ENCODE results near the gene PNMT. TPM values are rescaled to one million over a fixed set of nuclear protein-coding genes. Genes with fewer than 3 reads are reported as not detected.

The PNMT gene
- total RNA-seq, 2 experiments from 2014 or later, result not detected

DNA sequence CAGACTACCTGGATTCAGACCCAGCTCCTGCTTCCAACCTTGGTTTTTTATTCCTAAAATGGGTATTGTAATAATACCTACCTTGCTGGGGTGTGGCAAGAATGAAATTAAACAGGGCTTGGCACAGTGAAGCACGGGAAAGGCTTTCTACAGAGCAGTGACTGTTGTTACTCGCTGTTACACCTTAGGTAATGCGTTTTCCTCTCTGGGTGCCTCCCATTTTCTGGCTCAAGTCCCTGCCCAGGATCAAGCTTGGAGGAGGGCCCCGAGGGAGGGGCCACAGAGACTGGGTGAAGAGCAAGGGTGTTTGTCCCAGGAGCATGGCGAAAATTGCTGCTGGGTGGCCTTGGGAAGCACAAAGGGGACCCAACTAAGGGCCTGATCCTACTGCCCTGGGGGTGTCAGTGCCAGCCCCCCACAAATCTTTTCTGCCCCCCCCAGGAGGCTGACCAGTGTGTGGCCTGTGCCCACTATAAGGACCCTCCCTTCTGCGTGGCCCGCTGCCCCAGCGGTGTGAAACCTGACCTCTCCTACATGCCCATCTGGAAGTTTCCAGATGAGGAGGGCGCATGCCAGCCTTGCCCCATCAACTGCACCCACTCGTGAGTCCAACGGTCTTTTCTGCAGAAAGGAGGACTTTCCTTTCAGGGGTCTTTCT is 48.8 kb downstream of the PNMT start:
- Histone ChIP-seq H2AFZ (ENCODE audit: low read length) (no peak overlapping the region), H3K9me2 (ENCODE audit: insufficient read depth, low read length) (no peaks in the 10 kb centered on the region), H4K20me1 (ENCODE audit: insufficient read depth, low read length) (no peaks in the 10 kb centered on the region), H3K27ac (ENCODE audit: low read depth, low read length, poor library complexity, severe bottlenecking) (no peak overlapping the region), H3K4me1 (ENCODE audit: insufficient read depth, low read length, poor library complexity, severe bottlenecking) (no peaks in the 10 kb centered on the region), H3K9me3 (ENCODE audit: low read length) (no peaks in the 10 kb centered on the region), H3K4me2 (ENCODE audit: low read length) (no peak overlapping the region), H3K36me3 (ENCODE audit: insufficient read depth, low read length) (no peaks in the 10 kb centered on the region), H3K4me3 (ENCODE audit: low read depth, low read length, poor library complexity, severe bottlenecking) (no peak overlapping the region), H3K79me2 (ENCODE audit: insufficient read depth, low read depth, low read length) (no peaks in the 10 kb centered on the region)
- BruUV-seq (replicated peaks), result no TSS peak
- intact Hi-C loops (cut with micrococcal nuclease; ENCODE audit: unreplicated experiment), result no loop called here
- ChIA-PET POLR2A (no interaction called here), CTCF (ENCODE audit: unreplicated experiment) (interaction anchor here (1.2 kb wide), 1 partner anchor 12 kb away, joined by 4 read pairs; no protein-coding TSS in a partner anchor)
- no peak for TF ChIP-seq EZH2phosphoT487 (IDR thresholded peaks at IDR 0.05; ENCODE audit: borderline replicate concordance, low read depth, low read length)
- TF ChIP-seq CTCF (conservative IDR thresholded peaks at IDR 0.05; ENCODE audit: low read length), result no peak
- no peak for DNase-seq (ENCODE audit: low spot score)

DNA sequence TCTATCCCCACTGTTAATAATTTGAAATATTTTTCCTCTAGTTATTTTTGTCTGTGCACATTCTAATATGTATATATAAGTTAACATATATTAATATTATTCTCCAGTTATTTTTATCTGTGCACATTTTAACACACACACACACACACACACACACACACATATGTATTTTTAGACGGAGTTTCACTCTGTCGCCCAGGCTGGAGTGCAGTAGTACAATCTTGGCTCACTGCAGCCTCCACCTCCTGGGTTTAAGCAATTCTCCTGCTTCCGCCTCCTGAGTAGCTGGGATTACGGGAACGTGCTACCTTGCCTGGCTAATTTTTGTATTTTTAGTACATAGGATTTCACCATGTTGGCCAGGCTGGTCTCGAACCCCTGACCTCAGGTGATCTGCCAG is 49.4 kb downstream of the PNMT start:
- CTCF ChIA-PET (ENCODE audit: unreplicated experiment), result no interaction called here
- no peaks in the 10 kb centered on the region for H3K9me2 ChIP-seq (ENCODE audit: insufficient read depth, low read length)
- no peak for TF ChIP-seq EZH2phosphoT487 (IDR thresholded peaks at IDR 0.05; ENCODE audit: borderline replicate concordance, low read depth, low read length)
- no peak for TF ChIP-seq CTCF (conservative IDR thresholded peaks at IDR 0.05; ENCODE audit: low read length)
- intact Hi-C loops (cut with micrococcal nuclease; ENCODE audit: unreplicated experiment), result no loop called here
- H2AFZ ChIP-seq (ENCODE audit: low read length), result no peak overlapping the region
- H3K4me3 ChIP-seq (ENCODE audit: low read depth, low read length, poor library complexity, severe bottlenecking), result no peak overlapping the region
- H4K20me1 ChIP-seq (ENCODE audit: insufficient read depth, low read length), result no peaks in the 10 kb centered on the region
- no peak overlapping the region for H3K4me2 ChIP-seq (ENCODE audit: low read length)
- no peaks in the 10 kb centered on the region for H3K79me2 ChIP-seq (ENCODE audit: insufficient read depth, low read depth, low read length)
- no peak for DNase-seq (ENCODE audit: low spot score)
- no peaks in the 10 kb centered on the region for H3K4me1 ChIP-seq (ENCODE audit: insufficient read depth, low read length, poor library complexity, severe bottlenecking)
- no TSS peak for BruUV-seq (replicated peaks)
- H3K36me3 ChIP-seq (ENCODE audit: insufficient read depth, low read length), result no peaks in the 10 kb centered on the region
- POLR2A ChIA-PET, result no interaction called here
- H3K9me3 ChIP-seq (ENCODE audit: low read length), result no peaks in the 10 kb centered on the region
- H3K27ac ChIP-seq (ENCODE audit: low read depth, low read length, poor library complexity, severe bottlenecking), result no peak overlapping the region

DNA sequence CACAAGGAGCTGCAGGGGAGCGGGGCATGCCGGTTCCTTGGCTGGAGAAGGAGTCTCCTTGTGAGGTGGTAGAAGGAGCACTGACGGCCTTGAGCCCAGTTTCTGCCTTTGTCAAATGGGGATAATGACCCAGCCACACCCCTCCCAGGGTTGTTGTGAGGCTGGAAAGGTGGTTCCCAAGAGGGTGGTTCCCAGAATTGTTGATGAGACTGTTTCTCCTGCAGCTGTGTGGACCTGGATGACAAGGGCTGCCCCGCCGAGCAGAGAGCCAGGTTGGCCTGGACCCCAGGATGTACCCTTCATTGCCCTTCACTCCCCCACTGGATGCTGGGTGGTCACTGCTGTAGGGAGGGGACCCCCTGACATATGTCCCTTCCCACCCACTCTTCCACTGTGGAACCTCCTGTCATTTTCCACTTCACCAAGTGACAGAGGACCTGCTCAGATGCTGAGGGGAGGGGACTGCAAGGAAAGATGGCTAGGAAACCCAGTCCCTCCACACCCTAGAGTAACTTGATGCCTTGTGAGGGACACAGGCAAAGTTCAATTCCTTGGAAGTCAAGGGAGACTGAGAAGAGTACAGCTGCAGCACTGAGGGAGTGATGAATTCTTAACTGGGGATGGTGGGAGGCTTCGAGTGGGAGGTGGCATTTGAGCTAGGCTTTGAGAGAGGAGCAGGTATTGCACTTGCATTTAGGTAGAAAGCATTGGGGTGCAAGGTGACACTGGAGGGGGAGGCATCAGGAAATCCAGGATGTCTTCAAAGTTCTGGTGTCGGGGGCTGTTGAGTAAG is 51.5 kb downstream of the PNMT start:
- Histone ChIP-seq H3K4me1 (ENCODE audit: insufficient read depth, low read length, poor library complexity, severe bottlenecking) (no peaks in the 10 kb centered on the region), H3K9me3 (ENCODE audit: low read length) (no peaks in the 10 kb centered on the region), H3K9me2 (ENCODE audit: insufficient read depth, low read length) (no peaks in the 10 kb centered on the region), H3K27ac (ENCODE audit: low read depth, low read length, poor library complexity, severe bottlenecking) (no peak overlapping the region), H4K20me1 (ENCODE audit: insufficient read depth, low read length) (no peaks in the 10 kb centered on the region), H3K4me2 (ENCODE audit: low read length) (no peak overlapping the region), H3K79me2 (ENCODE audit: insufficient read depth, low read depth, low read length) (no peaks in the 10 kb centered on the region), H2AFZ (ENCODE audit: low read length) (no peak overlapping the region), H3K4me3 (ENCODE audit: low read depth, low read length, poor library complexity, severe bottlenecking) (no peak overlapping the region), H3K36me3 (ENCODE audit: insufficient read depth, low read length) (no peaks in the 10 kb centered on the region)
- no TSS peak for BruUV-seq (replicated peaks)
- CTCF ChIA-PET (ENCODE audit: unreplicated experiment), result no interaction called here
- intact Hi-C loops (cut with micrococcal nuclease; ENCODE audit: unreplicated experiment), result no loop called here
- DNase-seq (ENCODE audit: low spot score), result no peak
- TF ChIP-seq CTCF (conservative IDR thresholded peaks at IDR 0.05; ENCODE audit: low read length), result no peak
- TF ChIP-seq EZH2phosphoT487 (IDR thresholded peaks at IDR 0.05; ENCODE audit: borderline replicate concordance, low read depth, low read length), result no peak
- POLR2A ChIA-PET, result no interaction called here
